HepG2 (cell line): ENCODE measurements around the gene AFAP1. TPM values are rescaled to one million over a fixed set of nuclear protein-coding genes. Genes with fewer than 3 reads are reported as not detected.
A peak's percentile ranks its signal among the peaks of the same experiment; 100 is the strongest.

Source experiments
- ATAC-seq: fragments of 200-7000 bp; cut with Tn5 transposase; 3 replicates; pipeline ENCODE4 v1.9.1; 2020; ENCODE audit warnings: mild to moderate bottlenecking, moderate library complexity
- BruUV-seq: library from RNA; stranded (reverse); fragments of 400-500 nt; replicated peaks from 2 replicates; lab custom pipeline; 2021; lab: Mats Ljungman, UMichigan
- CTCF ChIA-PET: fragments of 300-600 bp; formaldehyde crosslinking; extraction: SDS; loops from one replicate; lab custom pipeline; 2021; ENCODE audit warnings: low total read pairs, inconsistent platforms, low intra/inter-chr PET ratio; lab: Yijun Ruan, JAX
- POLR2A ChIA-PET: fragments of 350-600 bp; sonication (Branson Sonifier 250); formaldehyde crosslinking; loops from one replicate; lab custom pipeline; 2020; ENCODE audit warnings: antibody characterized with exemption, inconsistent platforms; lab: Yijun Ruan, JAX
- DNase-seq: peaks from one replicate; pipeline ENCODE4 v3.0.0-alpha.2; 2015; ENCODE audit warnings: low spot score
- FAIRE-seq: peaks from 3 replicates; lab custom pipeline; 2011; peaks lifted over from hg19 to GRCh38; lab: Jason Lieb, UNC
- H2AFZ ChIP-seq: one replicate; pipeline ENCODE4 v1.6.1; 2011; ENCODE audit warnings: low read length, inconsistent platforms
- H3K27ac ChIP-seq: fragments of 300-600 bp; 3 replicates; pipeline ENCODE4 v1.8.0; 2011; ENCODE audit warnings: mixed run types, mild to moderate bottlenecking, mixed read lengths, low read length, inconsistent platforms; ENCODE audit not compliant: insufficient read depth; ENCODE audit errors: extremely low read length
- H3K27me3 ChIP-seq, 2 experiments: fragments of 200-600 bp in 1 of 2; 2 replicates in 1 of 2; 3 replicates in 1 of 2; pipeline versions ENCODE4 v1.6.0 to v1.8.0; 2011; ENCODE audit warnings: low read length in 2 of 2, mild to moderate bottlenecking in 2 of 2, moderate library complexity in 2 of 2, inconsistent platforms in 1 of 2; ENCODE audit not compliant: insufficient read depth in 2 of 2, control insufficient read depth in 1 of 2
- H3K36me3 ChIP-seq, 2 experiments: fragments of 200-600 bp in 1 of 2; replicated peaks in 1 of 2; 2 replicates in 1 of 2; 3 replicates in 1 of 2; pipeline versions ENCODE4 v1.5.1 to v1.8.0; 2011; ENCODE audit warnings: low read length in 2 of 2, inconsistent platforms in 1 of 2; ENCODE audit not compliant: insufficient read depth in 2 of 2, control insufficient read depth in 1 of 2
- H3K4me1 ChIP-seq: 2 replicates; pipeline ENCODE4 v1.5.1; 2012; ENCODE audit warnings: low read length, inconsistent platforms; ENCODE audit not compliant: insufficient read depth
- H3K4me2 ChIP-seq: 2 replicates; pipeline ENCODE4 v1.6.0; 2011; ENCODE audit warnings: low read depth, low read length, inconsistent platforms
- H3K4me3 ChIP-seq, 3 experiments: fragments of 200-600 bp in 1 of 3; sonication (generic), shearing (Covaris generic) in 1 of 3; replicated peaks in 1 of 3; 2 replicates each; pipeline ENCODE4 v1.5.1; 2011 to 2016; ENCODE audit warnings: low read length in 3 of 3, inconsistent platforms in 2 of 3, low read depth in 2 of 3, mild to moderate bottlenecking in 2 of 3, control low read depth in 1 of 3, mixed read lengths in 1 of 3; ENCODE audit not compliant: insufficient read depth in 1 of 3
- H3K79me2 ChIP-seq: one replicate; pipeline ENCODE4 v1.6.1; 2011; ENCODE audit warnings: low read length, inconsistent platforms; ENCODE audit not compliant: insufficient read depth
- H3K9ac ChIP-seq: 2 replicates; pipeline ENCODE4 v1.6.0; 2011; ENCODE audit warnings: mild to moderate bottlenecking, low read depth, low read length, inconsistent platforms; ENCODE audit not compliant: insufficient read depth
- H3K9me3 ChIP-seq: 2 replicates; pipeline ENCODE4 v1.5.1; 2012; ENCODE audit warnings: mild to moderate bottlenecking, low read length
- H4K20me1 ChIP-seq: 2 replicates; pipeline ENCODE4 v1.6.0; 2011; ENCODE audit warnings: inconsistent platforms, mild to moderate bottlenecking, low read length, moderate library complexity; ENCODE audit not compliant: insufficient read depth
- CCAR2 ChIP-seq: fragments of 200-400 bp; formaldehyde crosslinking; optimal IDR thresholded peaks from 2 replicates; pipeline ENCODE3; 2018; ENCODE audit warnings: low read depth, mild to moderate bottlenecking, low read length, moderate library complexity
- DNMT1 ChIP-seq: sonication (generic); formaldehyde crosslinking; IDR thresholded peaks from 2 replicates; pipeline ENCODE4 v1.5.1; 2020; ENCODE audit warnings: mild to moderate bottlenecking, missing genetic modification reagents
- ETV5 ChIP-seq: IDR thresholded peaks from 2 replicates; pipeline ENCODE4 v1.6.1; 2018; ENCODE audit warnings: missing biosample characterization, missing genetic modification reagents, inconsistent platforms, borderline replicate concordance
- FOXA1 ChIP-seq, 2 experiments: fragments of 450-650 bp in 1 of 2; sonication (generic) in 1 of 2; formaldehyde crosslinking in 1 of 2; IDR thresholded peaks; 2 replicates each; pipeline versions ENCODE4 v1.4.0 to v1.6.1; 2016 to 2020; ENCODE audit warnings: missing genetic modification reagents in 1 of 2
- JDP2 ChIP-seq: sonication (generic); formaldehyde crosslinking; IDR thresholded peaks from 2 replicates; pipeline ENCODE4 v1.8.1; 2022; ENCODE audit warnings: missing genetic modification reagents, borderline replicate concordance
- REL ChIP-seq: sonication (generic); formaldehyde crosslinking; conservative IDR thresholded peaks from 2 replicates; pipeline ENCODE4 v1.8.0; 2022; ENCODE audit warnings: mild to moderate bottlenecking, missing genetic modification reagents, moderate library complexity
- SMC3 ChIP-seq: IDR thresholded peaks from 2 replicates; pipeline ENCODE4 v1.6.1; 2011; ENCODE audit warnings: low read length, improper control_type of control experiment
- STAG1 ChIP-seq: sonication (generic); formaldehyde crosslinking; IDR thresholded peaks from 2 replicates; pipeline ENCODE4 v1.4.0; 2020; ENCODE audit warnings: missing genetic modification reagents
- ZBTB1 ChIP-seq: sonication (generic); formaldehyde crosslinking; IDR thresholded peaks from 2 replicates; pipeline ENCODE4 v1.4.0; 2020; ENCODE audit warnings: missing genetic modification reagents, borderline replicate concordance
- ZMAT3 ChIP-seq: sonication (generic); formaldehyde crosslinking; conservative IDR thresholded peaks from 2 replicates; pipeline ENCODE4 v1.7.0; 2021; ENCODE audit warnings: missing genetic modification reagents
- WGBS: methylation state at CpG from one replicate; pipeline ENCODE4 v1.1.6; 2017; ENCODE audit warnings: low lambda C conversion rate; 5-methylcytosine and 5-hydroxymethylcytosine counted together
- in situ Hi-C: cut with HindIII; loops from 2 replicates; pipeline ENCODE4 v1.10.0; 2017; ENCODE audit warnings: low pct_unique_long_range_greater_than_20kb; ENCODE audit not compliant: extremely low pct_ligation_motif_present
- intact Hi-C: fragments of 100-400 bp; cut with micrococcal nuclease; formaldehyde crosslinking; loops from one replicate; pipeline ENCODE4 v1.10.0; 2022; ENCODE audit not compliant: unreplicated experiment
- polyA plus RNA-seq, 8 experiments: library from polyadenylated mRNA; depleted of rRNA in 3 of 8; stranded (reverse) in 7 of 8; unstranded in 1 of 8; fragments of >200 nt; fragmentation: Illumina TruSeq in 4 of 8; extraction: Trizol in 4 of 8; gene quantifications; 2 replicates each; pipeline versions ENCODE4 v1.2.1 to v1.2.3, GENCODE V29; 2011 to 2016; ENCODE audit warnings: low read depth in 4 of 8, missing spikeins in 1 of 8, mixed read lengths in 1 of 8; ENCODE audit not compliant: insufficient read depth in 1 of 8
- total RNA-seq, 5 experiments: library from RNA; depleted of rRNA; stranded (reverse); fragments of >200 nt; fragmentation: Illumina TruSeq; extraction: Trizol; gene quantifications; 2 replicates each; pipeline ENCODE4 v1.2.3, GENCODE V29; 2016; ENCODE audit warnings: low read depth in 1 of 5
- TF ChIP-seq, protein P1 (sequence below): sonication (generic); formaldehyde crosslinking; IDR thresholded peaks from 2 replicates; pipeline ENCODE4 v1.5.0; 2020; ENCODE audit warnings: mild to moderate bottlenecking, missing genetic modification reagents, moderate library complexity
- TF ChIP-seq, protein P2 (sequence below): sonication (generic); formaldehyde crosslinking; IDR thresholded peaks from 2 replicates; pipeline ENCODE4 v1.8.1; 2023; ENCODE audit warnings: mild to moderate bottlenecking, missing genetic modification reagents
- TF ChIP-seq, protein P3 (sequence below): sonication (generic); formaldehyde crosslinking; IDR thresholded peaks from 2 replicates; pipeline ENCODE4 v1.4.0; 2020; ENCODE audit warnings: missing genetic modification reagents, borderline replicate concordance

Gene AFAP1
- total and polyA plus RNA-seq, 2 of the 13 experiments (the other 11 are each of a cell fraction or from before 2014, with no cell fraction given), result 2.5 TPM

DNA sequence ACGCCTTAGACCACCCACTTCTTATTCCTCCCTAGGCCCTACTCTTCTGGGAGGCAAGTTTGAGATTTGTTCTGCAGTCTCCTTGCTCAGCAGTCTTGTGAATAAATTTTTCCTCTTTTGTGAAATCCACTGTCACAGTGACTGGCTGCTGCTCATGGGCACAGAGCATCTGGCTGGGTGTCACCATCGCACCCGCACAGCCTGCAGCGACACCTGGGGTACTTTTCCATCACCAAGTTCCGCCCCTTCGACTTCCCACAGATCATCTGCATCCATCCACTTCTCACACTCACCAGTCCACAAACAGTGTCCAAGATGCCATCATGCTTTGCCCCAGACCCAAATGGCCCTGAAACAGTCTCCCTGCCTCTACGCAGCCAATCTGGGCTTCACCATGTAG lies 36.4 kb upstream of the AFAP1 start:
- no peak for FAIRE-seq
- Histone ChIP-seq H3K79me2 (no peaks in the 10 kb centered on the region), H3K4me2 (no peak overlapping the region), H3K9me3 (no peaks in the 10 kb centered on the region), H3K27me3 (peaks cover 4 to 23% of the 10 kb centered on the region in 2 experiments; a peak in 3 of 5 replicates), H3K9ac (no peak overlapping the region), H3K27ac (no peak overlapping the region), H3K4me3 (no peak overlapping the region), H4K20me1 (no peaks in the 10 kb centered on the region), H2AFZ (no peak overlapping the region), H3K4me1 (peaks cover 41% of the 10 kb centered on the region), H3K36me3 (no peaks in the 10 kb centered on the region)
- TF ChIP-seq DNMT1, result no peak
- TF ChIP-seq, protein P1, sequence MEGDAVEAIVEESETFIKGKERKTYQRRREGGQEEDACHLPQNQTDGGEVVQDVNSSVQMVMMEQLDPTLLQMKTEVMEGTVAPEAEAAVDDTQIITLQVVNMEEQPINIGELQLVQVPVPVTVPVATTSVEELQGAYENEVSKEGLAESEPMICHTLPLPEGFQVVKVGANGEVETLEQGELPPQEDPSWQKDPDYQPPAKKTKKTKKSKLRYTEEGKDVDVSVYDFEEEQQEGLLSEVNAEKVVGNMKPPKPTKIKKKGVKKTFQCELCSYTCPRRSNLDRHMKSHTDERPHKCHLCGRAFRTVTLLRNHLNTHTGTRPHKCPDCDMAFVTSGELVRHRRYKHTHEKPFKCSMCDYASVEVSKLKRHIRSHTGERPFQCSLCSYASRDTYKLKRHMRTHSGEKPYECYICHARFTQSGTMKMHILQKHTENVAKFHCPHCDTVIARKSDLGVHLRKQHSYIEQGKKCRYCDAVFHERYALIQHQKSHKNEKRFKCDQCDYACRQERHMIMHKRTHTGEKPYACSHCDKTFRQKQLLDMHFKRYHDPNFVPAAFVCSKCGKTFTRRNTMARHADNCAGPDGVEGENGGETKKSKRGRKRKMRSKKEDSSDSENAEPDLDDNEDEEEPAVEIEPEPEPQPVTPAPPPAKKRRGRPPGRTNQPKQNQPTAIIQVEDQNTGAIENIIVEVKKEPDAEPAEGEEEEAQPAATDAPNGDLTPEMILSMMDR, result peak; percentile 49
- TF ChIP-seq STAG1 (CRISPR knock-in tag), result peak; percentile 56
- no peak for TF ChIP-seq SMC3
- TF ChIP-seq JDP2 (CRISPR knock-in tag), result no peak
- no peak for TF ChIP-seq ETV5 (CRISPR knock-in tag)
- ATAC-seq, result no peak
- WGBS, result 56% methylated on average over 7 of the region's 7 CpGs
- ChIA-PET POLR2A (no interaction called here), CTCF (no interaction called here)
- no peak for DNase-seq
- in situ Hi-C loops (no loop called here), intact Hi-C loops (no loop called here)
- BruUV-seq, result no TSS peak

GRCh38 chr4:7974425-7974824 lies 34.8 kb upstream of the AFAP1 start:
- Histone ChIP-seq H3K9ac (no peak overlapping the region), H4K20me1 (no peaks in the 10 kb centered on the region), H3K4me2 (no peak overlapping the region), H3K79me2 (no peaks in the 10 kb centered on the region), H3K9me3 (no peaks in the 10 kb centered on the region), H3K4me1 (peaks cover 54% of the 10 kb centered on the region), H3K27me3 (peaks cover 1 to 16% of the 10 kb centered on the region in 2 experiments; a peak in 2 of 5 replicates), H2AFZ (no peak overlapping the region), H3K27ac (no peak overlapping the region), H3K36me3 (no peaks in the 10 kb centered on the region), H3K4me3 (no peak overlapping the region)
- ChIA-PET CTCF (no interaction called here), POLR2A (no interaction called here)
- intact Hi-C loops (no loop called here), in situ Hi-C loops (no loop called here)
- no peak for FAIRE-seq
- 13% methylated on average over 1 of the region's 1 CpG for WGBS
- no peak for DNase-seq
- ATAC-seq, result no peak
- no TSS peak for BruUV-seq
- TF ChIP-seq, protein P2, sequence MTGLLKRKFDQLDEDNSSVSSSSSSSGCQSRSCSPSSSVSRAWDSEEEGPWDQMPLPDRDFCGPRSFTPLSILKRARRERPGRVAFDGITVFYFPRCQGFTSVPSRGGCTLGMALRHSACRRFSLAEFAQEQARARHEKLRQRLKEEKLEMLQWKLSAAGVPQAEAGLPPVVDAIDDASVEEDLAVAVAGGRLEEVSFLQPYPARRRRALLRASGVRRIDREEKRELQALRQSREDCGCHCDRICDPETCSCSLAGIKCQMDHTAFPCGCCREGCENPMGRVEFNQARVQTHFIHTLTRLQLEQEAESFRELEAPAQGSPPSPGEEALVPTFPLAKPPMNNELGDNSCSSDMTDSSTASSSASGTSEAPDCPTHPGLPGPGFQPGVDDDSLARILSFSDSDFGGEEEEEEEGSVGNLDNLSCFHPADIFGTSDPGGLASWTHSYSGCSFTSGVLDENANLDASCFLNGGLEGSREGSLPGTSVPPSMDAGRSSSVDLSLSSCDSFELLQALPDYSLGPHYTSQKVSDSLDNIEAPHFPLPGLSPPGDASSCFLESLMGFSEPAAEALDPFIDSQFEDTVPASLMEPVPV (CRISPR knock-in tag), result no peak
- TF ChIP-seq FOXA1 (IDR thresholded peaks at IDR 0.05), result no peak
- no peak for TF ChIP-seq FOXA1 (CRISPR knock-in tag; IDR thresholded peaks at IDR 0.05)
- no peak for TF ChIP-seq CCAR2
- TF ChIP-seq, protein P3, sequence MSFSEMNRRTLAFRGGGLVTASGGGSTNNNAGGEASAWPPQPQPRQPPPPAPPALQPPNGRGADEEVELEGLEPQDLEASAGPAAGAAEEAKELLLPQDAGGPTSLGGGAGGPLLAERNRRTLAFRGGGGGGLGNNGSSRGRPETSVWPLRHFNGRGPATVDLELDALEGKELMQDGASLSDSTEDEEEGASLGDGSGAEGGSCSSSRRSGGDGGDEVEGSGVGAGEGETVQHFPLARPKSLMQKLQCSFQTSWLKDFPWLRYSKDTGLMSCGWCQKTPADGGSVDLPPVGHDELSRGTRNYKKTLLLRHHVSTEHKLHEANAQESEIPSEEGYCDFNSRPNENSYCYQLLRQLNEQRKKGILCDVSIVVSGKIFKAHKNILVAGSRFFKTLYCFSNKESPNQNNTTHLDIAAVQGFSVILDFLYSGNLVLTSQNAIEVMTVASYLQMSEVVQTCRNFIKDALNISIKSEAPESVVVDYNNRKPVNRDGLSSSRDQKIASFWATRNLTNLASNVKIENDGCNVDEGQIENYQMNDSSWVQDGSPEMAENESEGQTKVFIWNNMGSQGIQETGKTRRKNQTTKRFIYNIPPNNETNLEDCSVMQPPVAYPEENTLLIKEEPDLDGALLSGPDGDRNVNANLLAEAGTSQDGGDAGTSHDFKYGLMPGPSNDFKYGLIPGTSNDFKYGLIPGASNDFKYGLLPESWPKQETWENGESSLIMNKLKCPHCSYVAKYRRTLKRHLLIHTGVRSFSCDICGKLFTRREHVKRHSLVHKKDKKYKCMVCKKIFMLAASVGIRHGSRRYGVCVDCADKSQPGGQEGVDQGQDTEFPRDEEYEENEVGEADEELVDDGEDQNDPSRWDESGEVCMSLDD (CRISPR knock-in tag), result no peak
- TF ChIP-seq REL (CRISPR knock-in tag), result no peak
- no peak for TF ChIP-seq ZBTB1 (CRISPR knock-in tag)
- TF ChIP-seq ZMAT3 (CRISPR knock-in tag), result no peak
